Stimulated activated naive CD8-positive, alpha-beta T cell treated with anti-CD3 and anti-CD28 coated beads, Interleukin-15, Interleukin-2, amounts not matched to agents 100 ng/mL and 50 ng/mL, for 24 hours (primary cell): ENCODE results near the gene C20orf96.

Experiments
- H3K27ac Mint-ChIP-seq: one replicate; pipeline ENCODE4 v1.8.0; 2021; ENCODE audit warnings: mild to moderate bottlenecking, mixed read lengths
- H3K27me3 Mint-ChIP-seq: one replicate; pipeline ENCODE4 v1.8.0; 2021; ENCODE audit warnings: mixed read lengths
- H3K36me3 Mint-ChIP-seq: one replicate; pipeline ENCODE4 v1.8.0; 2021; ENCODE audit warnings: low read depth, mixed read lengths
- H3K4me1 Mint-ChIP-seq: one replicate; pipeline ENCODE4 v1.8.0; 2021; ENCODE audit warnings: low read depth, mixed read lengths
- H3K4me3 Mint-ChIP-seq: one replicate; pipeline ENCODE4 v1.8.0; 2021; ENCODE audit warnings: mild to moderate bottlenecking, mixed read lengths
- H3K9me3 Mint-ChIP-seq: one replicate; pipeline ENCODE4 v1.8.0; 2021; ENCODE audit warnings: mixed read lengths

C20orf96 gene

DNA sequence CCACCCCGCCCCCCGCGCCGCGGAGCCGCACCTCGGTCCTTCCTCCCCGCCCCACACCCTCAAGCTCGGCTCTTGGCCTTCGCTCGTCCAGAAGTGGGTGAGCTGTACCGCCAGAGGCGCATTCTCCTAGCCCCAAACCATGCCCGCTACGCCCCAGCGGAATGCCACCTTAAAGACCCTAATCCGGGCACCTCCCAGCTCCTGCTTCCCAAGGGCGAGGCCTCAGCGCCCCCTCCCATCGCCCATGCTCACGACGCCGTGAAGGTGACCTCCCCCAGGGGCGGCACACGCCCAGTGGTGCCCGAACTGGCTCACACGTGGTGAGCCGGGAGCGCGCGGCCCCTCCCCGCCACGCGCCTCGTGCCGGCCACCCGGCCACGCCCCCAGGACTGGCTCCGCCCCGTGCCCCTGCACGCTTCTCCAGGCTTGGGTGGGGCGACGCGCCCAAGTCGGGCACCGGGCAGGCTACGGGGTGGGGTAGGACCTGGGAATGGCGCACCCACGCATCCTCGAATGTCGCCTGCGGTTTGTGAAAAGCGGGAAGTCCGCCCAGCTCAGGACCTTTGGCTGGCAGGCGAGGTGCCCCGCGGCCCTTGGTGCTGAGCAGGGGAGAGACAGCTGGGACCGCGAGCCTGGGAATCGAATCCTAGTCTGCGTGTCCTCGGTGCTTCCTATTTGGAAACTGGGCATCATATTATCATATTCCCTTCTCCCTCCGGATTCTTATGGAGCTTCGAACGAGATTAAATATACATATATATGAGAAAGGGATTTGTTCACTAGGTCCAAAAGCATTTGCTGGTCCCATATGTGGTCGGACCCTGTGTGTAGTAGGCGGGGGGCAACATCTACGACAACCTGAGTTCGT is 33.9 kb upstream of the C20orf96 start:
- Mint-ChIP-seq H3K9me3 (no peaks in the 10 kb centered on the region), H3K4me3 (peak overlapping the region; percentile 90), H3K4me1 (peaks cover 21% of the 10 kb centered on the region), H3K27ac (peak overlapping the region; percentile 88), H3K36me3 (peaks cover 10% of the 10 kb centered on the region), H3K27me3 (no peaks in the 10 kb centered on the region)

DNA sequence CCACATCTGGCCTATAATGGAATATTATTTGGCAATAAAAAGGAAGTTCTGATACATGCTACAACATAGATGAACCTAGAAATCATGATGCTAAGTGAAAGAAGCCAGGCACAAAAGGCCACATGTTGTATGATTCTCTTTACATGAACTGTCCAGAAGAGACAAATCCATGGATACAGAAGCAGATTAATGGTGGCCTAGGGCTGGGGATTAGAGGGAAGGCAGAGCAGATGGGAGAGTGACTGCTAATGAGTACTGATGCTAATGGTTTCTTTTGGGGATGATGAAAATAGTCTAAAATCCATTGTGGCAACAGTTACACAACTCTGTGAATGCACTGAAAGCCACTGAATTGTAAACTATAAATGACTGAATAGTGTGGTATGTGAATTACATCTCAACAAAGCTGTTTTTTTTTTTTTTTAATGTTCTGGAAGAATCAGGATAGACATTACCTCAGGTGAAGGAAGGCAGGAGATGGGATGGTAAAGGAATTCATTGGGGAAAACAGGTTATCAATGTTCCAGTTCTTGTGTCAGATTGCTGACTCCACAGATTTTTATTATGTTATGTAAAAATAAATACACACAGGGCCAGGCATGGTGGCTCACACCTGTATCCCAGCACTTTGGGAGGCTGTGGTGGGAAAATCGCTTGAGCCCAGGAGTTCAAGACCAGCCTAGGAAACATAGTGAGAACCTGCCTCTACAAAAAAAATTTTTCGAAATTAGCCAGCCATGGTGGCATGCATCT is 25.9 kb upstream of the C20orf96 start:
- no peak overlapping the region for H3K27ac Mint-ChIP-seq
- H3K4me1 Mint-ChIP-seq, result peaks cover 6% of the 10 kb centered on the region
- no peaks in the 10 kb centered on the region for H3K9me3 Mint-ChIP-seq
- H3K27me3 Mint-ChIP-seq, result no peaks in the 10 kb centered on the region
- H3K36me3 Mint-ChIP-seq, result peaks cover 9% of the 10 kb centered on the region
- no peak overlapping the region for H3K4me3 Mint-ChIP-seq

DNA sequence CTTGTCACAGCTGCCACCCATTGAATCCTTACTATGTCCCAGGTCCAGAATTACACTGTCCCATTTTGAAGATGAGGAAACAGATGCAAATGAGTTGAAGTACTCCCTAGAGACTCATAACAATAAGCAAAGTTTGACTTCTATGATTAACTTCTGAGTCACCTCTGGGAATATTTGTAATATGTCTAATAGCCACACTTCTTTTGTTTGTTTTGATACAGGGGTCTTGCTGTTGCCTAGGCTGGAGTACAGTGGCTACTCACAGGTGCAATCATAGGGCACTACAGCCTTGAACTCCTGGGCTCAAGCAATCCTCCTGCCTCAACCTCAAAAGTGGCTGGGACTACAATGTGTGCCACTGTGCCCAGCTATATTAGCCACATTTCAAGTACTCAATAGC is 23.4 kb upstream of the C20orf96 start:
- H3K27me3 Mint-ChIP-seq, result no peaks in the 10 kb centered on the region
- H3K4me3 Mint-ChIP-seq, result no peak overlapping the region
- peaks cover 23% of the 10 kb centered on the region for H3K4me1 Mint-ChIP-seq
- no peaks in the 10 kb centered on the region for H3K36me3 Mint-ChIP-seq
- H3K27ac Mint-ChIP-seq, result no peak overlapping the region
- H3K9me3 Mint-ChIP-seq, result no peaks in the 10 kb centered on the region

DNA sequence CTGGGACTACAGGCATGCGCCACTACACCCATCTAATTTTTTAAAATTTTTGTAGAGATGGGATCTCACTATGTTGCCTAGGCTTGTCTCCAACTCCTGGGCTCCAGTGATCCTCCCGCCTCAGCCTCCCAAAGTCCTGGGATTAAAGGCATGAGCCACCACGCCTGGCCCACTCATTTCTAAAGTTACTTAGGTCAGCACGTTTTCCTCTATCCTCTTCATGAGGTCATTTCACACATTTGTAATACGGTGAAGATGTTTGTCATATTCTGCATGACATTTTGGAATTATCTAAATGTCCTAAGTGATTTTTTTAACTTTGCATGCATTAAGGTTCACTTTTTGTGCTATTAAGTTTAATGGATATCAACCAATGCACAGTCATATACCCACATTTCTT is 22.9 kb upstream of the C20orf96 start:
- H3K27me3 Mint-ChIP-seq, result no peaks in the 10 kb centered on the region
- peaks cover 23% of the 10 kb centered on the region for H3K4me1 Mint-ChIP-seq
- H3K36me3 Mint-ChIP-seq, result no peaks in the 10 kb centered on the region
- H3K27ac Mint-ChIP-seq, result no peak overlapping the region
- no peak overlapping the region for H3K4me3 Mint-ChIP-seq
- no peaks in the 10 kb centered on the region for H3K9me3 Mint-ChIP-seq

GRCh38 chr20:312866-313265 is 22.3 kb upstream of the C20orf96 start:
- peaks cover 23% of the 10 kb centered on the region for H3K4me1 Mint-ChIP-seq
- H3K9me3 Mint-ChIP-seq, result no peaks in the 10 kb centered on the region
- no peak overlapping the region for H3K4me3 Mint-ChIP-seq
- H3K27me3 Mint-ChIP-seq, result no peaks in the 10 kb centered on the region
- H3K36me3 Mint-ChIP-seq, result no peaks in the 10 kb centered on the region
- no peak overlapping the region for H3K27ac Mint-ChIP-seq

DNA sequence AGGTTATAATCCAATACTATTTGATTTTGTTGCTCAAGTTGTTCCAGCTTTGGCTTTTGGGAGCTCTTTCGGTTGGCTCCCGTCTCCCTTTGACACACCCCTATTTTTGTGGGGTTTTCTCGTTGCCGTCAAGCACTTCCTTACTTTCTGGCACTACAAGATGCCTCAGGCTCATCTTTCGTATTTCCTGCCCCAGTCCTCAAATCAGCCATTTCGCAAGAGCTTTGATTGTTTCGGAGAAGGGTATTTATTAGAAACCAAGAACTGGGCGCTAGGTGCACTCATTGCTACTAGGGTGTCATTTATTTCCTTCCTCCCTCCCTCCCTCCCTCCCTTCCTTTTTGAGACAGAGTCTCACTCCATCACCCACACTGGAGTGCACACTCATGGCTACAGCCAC is 21.5 kb upstream of the C20orf96 start:
- peaks cover 23% of the 10 kb centered on the region for H3K4me1 Mint-ChIP-seq
- H3K27ac Mint-ChIP-seq, result no peak overlapping the region
- H3K27me3 Mint-ChIP-seq, result no peaks in the 10 kb centered on the region
- H3K4me3 Mint-ChIP-seq, result no peak overlapping the region
- no peaks in the 10 kb centered on the region for H3K36me3 Mint-ChIP-seq
- no peaks in the 10 kb centered on the region for H3K9me3 Mint-ChIP-seq

GRCh38 chr20:311609-312008 is 21.1 kb upstream of the C20orf96 start:
- H3K27me3 Mint-ChIP-seq, result no peaks in the 10 kb centered on the region
- peaks cover 23% of the 10 kb centered on the region for H3K4me1 Mint-ChIP-seq
- no peak overlapping the region for H3K27ac Mint-ChIP-seq
- H3K4me3 Mint-ChIP-seq, result no peak overlapping the region
- no peaks in the 10 kb centered on the region for H3K9me3 Mint-ChIP-seq
- no peaks in the 10 kb centered on the region for H3K36me3 Mint-ChIP-seq

DNA sequence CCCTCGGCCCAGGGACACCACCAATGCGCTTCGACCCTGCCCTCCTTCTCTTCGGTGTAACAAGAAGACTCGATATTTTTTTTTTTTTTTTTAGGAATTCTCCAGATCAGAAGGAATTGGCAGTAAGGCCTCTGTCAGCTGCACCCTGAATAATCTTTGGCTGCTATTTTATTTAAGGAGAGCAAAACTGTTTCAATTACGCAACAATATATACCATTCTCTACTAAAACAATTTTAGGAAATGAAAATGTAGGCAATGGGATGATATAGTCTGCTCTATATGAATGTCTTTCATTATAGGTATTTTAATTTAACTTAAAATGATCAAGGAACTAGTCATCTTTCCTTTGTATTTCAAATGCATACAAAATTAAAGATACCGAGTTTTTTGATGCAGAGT is 20.1 kb upstream of the C20orf96 start:
- Mint-ChIP-seq H3K4me3 (peak overlapping the region; percentile 72), H3K36me3 (no peaks in the 10 kb centered on the region), H3K9me3 (no peaks in the 10 kb centered on the region), H3K27ac (peak overlapping the region; percentile 67), H3K27me3 (no peaks in the 10 kb centered on the region), H3K4me1 (peaks cover 23% of the 10 kb centered on the region)

DNA sequence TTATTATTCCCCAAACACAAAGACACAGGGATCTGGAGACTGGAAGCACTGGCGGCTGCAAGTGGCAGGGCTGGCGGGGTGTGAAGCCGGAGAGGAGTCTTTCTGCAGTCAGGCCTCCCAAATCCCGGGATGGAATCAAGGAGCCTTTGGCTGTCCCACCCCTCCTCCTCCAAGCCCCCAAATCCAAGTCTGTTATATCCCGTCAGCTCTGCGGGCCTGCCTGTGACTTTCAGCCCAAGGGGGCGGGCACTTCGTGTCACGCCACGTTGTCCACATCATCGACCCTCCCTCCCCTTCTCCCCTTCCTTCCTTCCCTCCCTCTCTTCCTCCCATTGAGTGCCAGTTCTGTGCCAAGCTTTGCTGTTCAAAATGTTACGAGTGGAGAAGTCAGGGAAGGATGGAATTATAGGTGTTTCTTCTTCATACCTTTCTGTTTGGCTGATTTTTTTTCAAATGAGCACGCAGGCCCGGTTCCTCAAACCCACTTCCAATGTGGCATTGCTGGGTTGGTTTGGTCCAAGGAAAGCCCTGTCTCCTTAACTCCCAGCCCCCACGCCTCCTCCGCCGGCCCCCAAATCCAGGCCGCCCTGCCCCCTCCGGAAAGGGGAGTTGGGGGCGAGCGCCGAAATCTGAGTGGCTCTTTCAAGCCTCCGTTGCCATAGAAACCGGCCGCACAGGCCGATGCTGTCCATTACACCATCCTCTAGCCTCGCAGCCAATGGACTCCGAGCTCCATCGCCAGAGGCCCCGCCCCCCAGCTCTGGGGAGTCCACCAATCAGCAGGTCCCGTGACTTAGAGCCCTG is 19.5 kb upstream of the C20orf96 start:
- peak overlapping the region; percentile 67 for H3K27ac Mint-ChIP-seq
- peaks cover 23% of the 10 kb centered on the region for H3K4me1 Mint-ChIP-seq
- no peaks in the 10 kb centered on the region for H3K27me3 Mint-ChIP-seq
- H3K36me3 Mint-ChIP-seq, result no peaks in the 10 kb centered on the region
- no peaks in the 10 kb centered on the region for H3K9me3 Mint-ChIP-seq
- H3K4me3 Mint-ChIP-seq, result peak overlapping the region; percentile 72

GRCh38 chr20:309306-309840 is 18.8 kb upstream of the C20orf96 start:
- no peaks in the 10 kb centered on the region for H3K36me3 Mint-ChIP-seq
- peaks cover 23% of the 10 kb centered on the region for H3K4me1 Mint-ChIP-seq
- peak overlapping the region; percentile 14 for H3K4me3 Mint-ChIP-seq
- no peaks in the 10 kb centered on the region for H3K27me3 Mint-ChIP-seq
- H3K9me3 Mint-ChIP-seq, result no peaks in the 10 kb centered on the region
- H3K27ac Mint-ChIP-seq, result peak overlapping the region; percentile 17

DNA sequence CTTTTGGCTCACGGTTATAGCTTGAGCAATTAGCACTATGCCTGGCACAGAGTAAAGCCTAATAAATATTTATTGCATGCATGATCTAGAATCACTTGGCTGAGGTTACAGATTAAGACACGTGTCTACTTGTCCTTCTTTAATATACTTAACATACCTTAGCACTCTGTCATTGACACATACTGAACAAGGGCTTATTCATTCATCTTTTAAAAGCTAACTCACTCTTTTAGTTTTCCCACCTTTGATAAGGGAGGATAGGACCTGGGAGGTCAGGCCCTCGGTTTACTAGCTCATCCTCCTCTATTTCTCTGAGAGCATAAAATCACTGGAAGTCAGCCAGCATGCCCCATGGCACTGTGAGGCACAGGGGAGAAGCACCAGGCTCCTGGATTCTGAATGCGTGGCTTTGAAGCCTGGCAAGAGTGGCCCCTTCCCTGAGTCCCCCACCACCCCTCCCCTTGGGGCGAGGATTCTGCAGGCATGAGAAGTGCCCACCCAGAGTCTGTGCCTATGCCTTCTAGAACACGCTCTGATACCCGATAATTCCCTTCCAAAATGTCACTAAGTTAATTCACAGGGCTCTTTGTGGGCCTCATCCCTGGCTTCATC is 18.0 kb upstream of the C20orf96 start:
- no peaks in the 10 kb centered on the region for H3K27me3 Mint-ChIP-seq
- H3K36me3 Mint-ChIP-seq, result no peaks in the 10 kb centered on the region
- no peak overlapping the region for H3K4me3 Mint-ChIP-seq
- no peak overlapping the region for H3K27ac Mint-ChIP-seq
- H3K4me1 Mint-ChIP-seq, result peaks cover 20% of the 10 kb centered on the region
- no peaks in the 10 kb centered on the region for H3K9me3 Mint-ChIP-seq

GRCh38 chr20:305745-306144 is 15.2 kb upstream of the C20orf96 start:
- no peaks in the 10 kb centered on the region for H3K27me3 Mint-ChIP-seq
- no peaks in the 10 kb centered on the region for H3K9me3 Mint-ChIP-seq
- no peaks in the 10 kb centered on the region for H3K36me3 Mint-ChIP-seq
- H3K4me1 Mint-ChIP-seq, result peaks cover 33% of the 10 kb centered on the region
- H3K27ac Mint-ChIP-seq, result no peak overlapping the region
- no peak overlapping the region for H3K4me3 Mint-ChIP-seq

DNA sequence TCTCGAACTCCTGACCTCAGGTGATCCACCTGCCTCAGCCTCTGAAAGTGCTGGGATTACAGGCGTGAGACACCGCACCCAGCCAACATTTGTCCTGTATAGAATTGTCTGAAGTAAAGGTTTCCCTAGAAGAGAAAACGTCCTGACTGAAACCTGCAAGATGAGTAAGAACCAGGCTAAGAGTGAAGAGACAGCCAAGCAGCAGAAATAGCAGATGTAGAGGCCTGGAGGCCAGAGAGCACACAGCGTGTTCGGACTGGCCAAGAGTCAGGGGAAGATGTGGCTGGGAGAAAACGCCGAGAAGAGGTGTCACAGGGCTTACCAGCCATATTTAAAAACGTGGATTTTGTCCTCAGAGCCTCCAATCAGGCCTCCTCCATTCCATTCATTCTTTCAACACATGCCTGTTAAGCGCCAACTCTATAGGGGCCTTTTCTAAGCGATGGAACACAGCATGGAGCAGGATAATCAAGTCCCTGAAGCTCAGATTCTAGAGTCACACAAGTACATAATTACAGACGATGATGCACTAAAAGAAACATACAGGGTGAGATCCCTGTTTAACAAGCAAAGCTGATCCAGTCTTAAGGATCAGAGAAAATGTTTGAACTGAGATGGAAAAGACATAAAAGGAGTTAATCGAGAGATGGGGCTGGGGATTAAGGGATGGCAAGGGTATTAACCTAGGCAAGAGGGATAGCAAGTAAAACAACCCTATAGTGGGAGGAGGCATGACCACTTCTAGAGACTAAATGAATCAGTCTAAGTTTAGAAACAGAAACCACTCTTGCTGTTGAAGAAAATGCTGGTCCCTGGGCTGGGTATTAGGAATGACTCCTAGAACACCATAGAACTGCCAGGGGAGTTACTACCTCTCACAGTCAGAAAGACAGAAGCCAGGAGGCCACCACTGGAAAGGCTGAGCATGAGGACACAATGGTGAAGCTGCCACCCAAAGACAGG is 11.6 kb upstream of the C20orf96 start:
- Mint-ChIP-seq H3K27me3 (no peaks in the 10 kb centered on the region), H3K4me1 (peaks cover 35% of the 10 kb centered on the region), H3K9me3 (no peaks in the 10 kb centered on the region), H3K27ac (no peak overlapping the region), H3K36me3 (peaks cover 26% of the 10 kb centered on the region), H3K4me3 (no peak overlapping the region)
